Measurements from ENCODE around the gene TTC33.
"Not testable (repeated sequence)": the region's sequence is repeated elsewhere in the genome, so short reads cannot be mapped to it uniquely, and the experiment has no call there.

The TTC33 gene

DNA sequence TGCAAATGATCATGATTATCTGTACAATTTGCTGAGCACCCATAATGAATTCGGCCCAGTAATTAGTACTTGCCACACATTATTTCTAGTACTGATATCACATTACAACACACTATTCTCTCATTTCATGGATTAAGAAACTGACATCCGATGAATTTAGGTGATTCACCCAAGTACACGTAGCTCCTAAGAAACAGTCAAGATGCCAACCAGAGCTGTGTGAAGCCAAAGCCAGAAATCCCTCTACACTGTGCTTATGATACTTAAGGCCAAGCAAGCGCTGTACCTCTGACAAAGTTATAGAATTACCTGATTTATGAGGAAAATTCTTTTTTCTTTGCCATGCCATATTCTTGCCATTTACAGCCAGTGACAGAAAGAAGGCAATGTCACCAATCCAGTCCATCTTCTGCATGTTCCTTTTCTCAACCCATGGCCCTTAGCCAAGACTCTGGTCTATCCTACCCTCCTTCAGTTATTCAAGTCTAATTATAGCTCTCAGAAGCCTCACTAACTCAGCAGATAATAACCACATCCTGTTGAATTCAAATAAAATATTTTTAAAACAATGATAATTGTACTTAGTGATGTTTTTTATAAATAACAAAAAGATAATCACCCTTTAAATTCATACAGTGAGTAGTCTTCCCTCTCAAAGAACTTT is 150.3 kb downstream of the TTC33 start:
- DNase-seq: no peak

DNA sequence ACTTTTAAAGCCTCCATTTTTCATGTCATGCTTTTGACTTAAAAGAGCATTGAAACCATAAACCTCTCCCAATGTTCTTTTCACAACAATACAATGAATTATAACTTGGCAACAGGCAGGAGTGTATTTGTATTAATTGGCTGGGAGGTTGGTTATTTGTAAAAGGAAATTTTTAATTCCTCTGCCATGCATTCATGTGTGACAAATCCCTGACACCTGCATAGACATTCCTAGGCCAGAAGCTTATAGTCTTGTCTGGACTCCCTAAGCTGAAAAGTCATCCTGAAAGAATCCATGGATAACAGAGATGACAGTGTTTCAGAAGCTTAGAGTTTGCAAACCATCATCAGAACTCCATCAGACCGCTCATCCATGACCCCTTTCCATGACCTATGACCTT is 152.4 kb downstream of the TTC33 start:
- no peak for DNase-seq

DNA sequence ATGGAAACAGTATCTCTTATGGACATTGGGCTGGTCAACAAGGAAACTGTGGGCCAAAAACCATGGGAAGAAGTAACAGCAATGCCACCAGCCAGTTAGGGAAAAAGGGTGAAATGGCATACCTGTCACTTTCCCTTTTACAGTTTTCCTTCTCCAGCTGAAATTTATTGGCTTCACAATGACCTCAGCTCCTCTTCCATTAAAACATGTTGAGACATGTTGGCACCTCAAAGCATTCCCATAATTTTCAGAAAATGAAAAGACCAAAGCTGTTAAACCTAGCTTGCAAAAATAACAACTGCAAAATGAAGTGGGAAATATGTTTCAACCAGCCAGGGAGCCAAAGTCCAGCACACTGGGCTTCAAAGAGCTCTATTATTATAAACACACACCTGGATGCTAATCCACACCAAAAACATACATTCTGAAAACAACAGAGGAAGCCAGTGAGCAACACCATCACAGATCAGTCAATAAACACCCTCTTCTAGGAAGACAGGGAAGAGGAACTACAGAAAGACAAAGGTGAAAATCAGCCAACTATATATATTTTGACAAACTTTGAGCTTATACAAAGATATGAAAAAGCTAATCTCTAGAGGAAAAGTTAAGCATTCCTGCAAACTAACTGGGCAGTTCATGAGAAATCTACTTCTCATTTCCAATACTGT is 154.4 kb downstream of the TTC33 start:
- no peak for DNase-seq

DNA sequence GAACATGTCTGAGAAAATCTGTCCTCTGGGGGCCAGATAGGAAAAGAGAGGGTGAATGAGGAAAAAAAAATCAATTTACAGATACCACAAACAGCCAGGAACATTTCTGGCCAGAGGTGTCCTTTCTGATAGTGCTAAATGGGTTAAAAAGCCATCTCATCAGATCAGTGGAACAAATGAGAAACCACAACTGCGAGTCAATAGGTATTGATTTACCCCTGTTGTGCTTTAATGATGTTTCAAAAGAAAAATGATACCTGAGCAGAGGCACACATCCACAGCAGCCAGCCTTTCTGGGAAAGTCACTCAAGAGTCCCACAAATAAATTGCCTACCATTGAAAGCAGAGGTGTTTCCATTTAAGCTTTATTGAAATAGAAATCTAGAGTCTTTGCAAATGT is 155.4 kb downstream of the TTC33 start:
- no peak for DNase-seq

DNA sequence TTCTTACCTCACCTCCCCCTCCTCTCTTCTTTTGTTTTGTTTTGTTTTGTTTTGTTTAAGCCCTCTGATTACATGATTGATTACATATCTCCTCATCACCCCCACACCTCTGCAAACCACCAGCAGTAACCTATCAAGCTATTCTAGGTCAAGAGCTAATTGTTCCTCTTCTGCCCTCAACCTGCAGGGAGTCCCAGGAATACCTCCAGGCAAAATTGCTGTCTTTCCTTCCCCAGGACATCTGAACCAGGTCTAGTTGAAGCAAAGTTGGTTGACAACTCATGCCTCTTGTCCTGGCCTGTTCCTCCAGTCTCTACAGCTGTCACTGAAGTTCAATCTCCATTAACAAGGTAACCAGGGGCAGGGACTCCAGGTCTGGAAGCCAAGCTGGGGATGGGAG is 156.1 kb downstream of the TTC33 start:
- DNase-seq: no peak

DNA sequence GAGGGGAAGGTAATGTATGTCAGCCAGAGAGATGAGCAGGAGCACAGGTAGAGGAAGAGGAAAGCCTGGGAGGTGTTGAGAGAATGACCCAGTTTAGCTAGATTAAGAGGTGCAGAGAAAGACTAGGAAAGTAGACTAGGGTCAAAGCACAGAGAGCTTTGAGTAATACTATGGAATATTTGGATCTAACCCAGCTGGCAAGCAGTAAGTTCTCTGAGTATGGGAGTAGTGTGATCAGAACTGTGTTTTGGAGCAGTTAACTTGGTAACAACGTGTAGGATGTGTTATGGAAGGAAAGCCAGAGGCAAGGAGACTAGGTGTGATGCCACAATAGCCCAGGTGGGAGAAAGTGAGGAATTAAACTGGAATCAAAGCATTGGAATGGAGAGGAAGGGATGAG is 160.9 kb downstream of the TTC33 start:
- no peak for DNase-seq

DNA sequence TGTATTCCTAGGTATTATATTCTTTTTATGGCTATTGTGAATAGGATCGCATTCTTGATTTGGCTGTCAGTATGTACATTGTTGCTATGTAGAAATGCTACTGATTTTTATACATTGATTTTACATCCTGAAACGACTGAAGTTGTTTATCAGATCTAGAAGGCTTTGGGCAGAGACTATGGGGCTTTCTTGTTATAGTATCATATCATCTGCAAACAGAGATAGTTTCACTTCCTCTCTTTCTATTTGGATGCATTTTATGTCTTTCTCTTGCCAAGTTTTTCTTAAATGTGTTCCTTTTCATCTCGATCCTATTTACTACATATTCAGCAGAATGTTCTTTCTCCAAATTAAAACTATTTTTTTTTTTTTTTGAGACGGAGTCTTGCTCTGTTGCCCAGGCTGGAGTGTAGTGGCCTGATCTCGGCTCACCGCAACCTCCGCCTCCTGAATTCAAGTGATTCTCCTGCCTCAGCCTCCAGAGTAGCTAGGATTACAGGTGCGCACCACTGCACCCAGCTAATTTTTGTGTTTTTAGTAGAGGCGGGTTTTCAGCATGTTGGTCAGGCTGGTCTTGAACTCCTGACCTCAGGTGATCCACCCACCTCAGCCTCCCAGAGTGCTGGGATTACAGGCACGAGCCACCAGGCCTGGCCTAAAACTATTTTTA is 163.9 kb downstream of the TTC33 start:
- DNase-seq: not testable (repeated sequence)

DNA sequence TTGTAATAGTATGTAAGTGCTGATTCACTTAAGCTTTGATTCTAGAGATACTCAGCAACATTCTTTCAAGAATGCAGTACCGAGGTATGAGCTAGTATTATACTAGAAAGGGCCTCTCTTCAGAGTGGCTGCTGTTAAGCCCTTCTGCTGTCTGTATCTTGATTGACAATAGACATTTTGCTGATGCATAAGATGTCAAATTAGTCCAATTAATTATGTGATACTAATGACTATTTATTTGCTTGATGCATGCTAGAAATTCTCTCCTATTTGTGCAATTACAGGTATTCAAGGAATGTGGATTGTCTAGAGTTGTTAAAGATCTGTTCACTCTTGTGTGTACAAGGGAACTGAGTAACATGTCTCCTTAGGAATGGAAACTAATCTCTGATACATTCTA is 168.4 kb downstream of the TTC33 start:
- no peak for DNase-seq

DNA sequence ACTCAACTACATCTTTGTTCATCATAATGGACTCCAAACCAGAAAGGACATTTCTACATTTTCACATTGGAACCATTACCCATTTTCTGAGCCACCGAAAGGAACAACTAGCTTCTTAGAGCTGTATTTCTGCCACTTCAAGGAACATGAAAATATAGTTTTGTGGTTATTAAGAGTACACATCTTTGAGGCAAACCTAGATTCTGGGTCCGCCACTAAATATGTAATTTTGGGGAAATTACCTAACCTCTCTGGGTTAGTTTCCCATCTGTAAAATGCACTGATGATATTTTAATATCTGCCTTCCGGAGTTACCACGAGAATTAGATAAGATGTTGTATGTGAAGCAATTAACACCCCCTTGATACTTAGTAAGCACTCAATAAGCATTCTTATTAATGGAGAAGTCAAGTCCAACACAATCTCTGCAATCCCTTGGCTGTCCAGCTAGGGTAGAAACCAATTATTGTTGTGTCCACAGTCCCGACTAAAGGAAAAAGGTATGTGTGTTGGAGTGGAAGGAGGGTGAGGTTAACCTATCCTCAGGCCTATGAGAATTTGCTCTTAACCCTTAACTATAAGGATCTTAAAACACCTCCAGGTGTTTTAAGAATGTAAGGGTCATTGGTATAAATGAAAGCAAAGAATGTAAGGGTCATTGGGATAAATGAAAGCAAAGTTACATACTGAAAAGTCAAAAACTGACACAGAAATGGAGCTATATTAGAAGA is 170.1 kb downstream of the TTC33 start:
- DNase-seq: no peak

DNA sequence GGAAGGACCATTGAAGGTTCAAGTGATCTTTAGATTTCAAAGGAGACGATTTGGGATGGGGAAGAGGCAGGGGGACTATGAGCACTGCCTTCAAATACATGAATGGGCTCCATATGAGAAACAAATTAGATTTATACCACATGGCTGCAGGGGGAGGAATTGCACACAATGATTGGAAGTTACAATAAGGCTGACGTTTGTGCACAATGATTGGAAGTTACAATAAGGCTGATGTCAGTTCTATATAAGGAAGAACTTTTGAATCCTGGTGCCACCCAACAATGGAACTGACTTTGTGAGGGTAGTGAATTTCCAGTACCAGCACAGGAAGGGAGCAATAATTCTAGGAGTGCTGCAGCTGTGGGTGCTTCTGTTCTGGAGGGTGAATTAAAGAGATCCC is 171.7 kb downstream of the TTC33 start:
- no peak for DNase-seq

DNA sequence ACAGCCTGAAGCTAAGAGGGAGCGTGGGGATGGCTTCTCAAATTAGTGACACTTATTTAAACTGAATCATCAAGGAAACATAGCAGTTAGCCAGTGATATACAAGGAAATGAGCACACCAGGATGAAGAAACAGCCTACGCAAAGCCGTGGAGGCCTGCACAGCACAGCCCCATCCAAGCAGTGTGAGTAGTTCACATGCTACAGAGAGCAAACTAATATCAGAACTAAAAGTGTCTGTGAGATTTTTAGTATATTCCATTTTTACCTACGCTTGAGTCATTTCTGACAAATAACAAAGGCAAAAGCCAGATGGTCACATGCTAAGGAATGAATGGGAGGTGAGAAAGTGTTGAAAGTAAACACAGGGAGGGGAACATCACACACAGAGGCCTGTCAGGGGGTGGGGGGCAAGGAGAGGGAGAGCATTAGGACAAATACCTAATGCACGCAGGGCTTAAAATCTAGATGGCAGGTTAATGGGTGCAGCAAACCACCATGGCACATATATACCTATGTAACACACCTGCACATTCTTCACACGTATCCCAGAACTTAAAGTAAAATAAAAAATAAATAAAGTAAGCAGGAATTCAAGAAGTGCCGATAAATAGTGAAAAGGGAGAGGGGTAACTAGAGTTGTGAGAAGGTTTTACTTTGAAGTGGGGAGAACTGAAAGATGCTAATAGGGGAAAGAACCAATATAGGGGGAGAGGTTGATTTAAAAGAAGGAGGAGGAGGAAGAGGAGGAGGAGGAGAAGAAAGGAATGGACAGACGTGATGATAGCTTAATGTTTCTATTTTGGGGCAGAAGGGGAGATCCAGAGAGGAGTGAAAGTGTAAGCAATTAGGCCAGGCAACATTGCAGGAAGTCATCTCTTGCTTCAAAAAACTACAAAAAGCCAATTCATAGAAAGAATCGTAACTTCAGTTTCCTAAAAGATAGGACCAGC is 177.0 kb downstream of the TTC33 start:
- DNase-seq: no peak

DNA sequence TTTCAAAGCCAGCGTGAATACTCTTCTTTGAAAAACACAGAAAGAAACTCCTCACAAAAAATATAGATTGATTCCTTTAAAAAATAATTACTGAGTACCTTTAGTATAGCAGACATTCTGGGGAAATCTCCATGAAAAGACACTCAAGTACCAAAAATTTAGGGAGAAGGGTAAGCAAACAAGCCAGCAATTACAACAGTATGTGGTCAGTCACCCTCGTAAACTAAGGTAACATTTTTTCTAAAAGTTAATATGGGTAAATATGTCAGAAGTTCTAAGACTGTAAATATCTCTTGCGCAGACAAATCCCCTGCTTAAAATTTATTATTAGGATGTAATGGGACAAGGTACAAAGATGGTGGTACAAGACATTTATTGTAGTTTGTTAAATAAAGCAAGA is 178.0 kb downstream of the TTC33 start:
- no peak for DNase-seq

DNA sequence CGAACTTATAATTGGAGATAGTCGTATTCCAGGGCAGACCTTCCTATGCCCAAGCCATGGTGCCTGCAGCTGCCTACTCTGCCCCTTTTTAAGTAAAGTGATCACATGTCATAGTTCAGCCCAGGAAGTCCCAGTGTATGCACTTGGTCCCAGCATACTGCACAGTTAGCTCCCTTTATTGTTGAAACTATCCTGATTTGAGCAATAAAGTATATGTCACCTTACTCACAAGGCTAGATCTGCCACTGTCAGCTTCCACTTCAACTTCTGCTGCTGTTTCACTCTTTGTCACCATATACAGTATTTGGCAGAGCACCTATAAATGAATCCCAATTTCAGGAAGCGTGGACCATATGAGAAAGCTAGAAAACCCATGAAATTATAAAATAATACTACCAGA is 179.8 kb downstream of the TTC33 start:
- DNase-seq: no peak

DNA sequence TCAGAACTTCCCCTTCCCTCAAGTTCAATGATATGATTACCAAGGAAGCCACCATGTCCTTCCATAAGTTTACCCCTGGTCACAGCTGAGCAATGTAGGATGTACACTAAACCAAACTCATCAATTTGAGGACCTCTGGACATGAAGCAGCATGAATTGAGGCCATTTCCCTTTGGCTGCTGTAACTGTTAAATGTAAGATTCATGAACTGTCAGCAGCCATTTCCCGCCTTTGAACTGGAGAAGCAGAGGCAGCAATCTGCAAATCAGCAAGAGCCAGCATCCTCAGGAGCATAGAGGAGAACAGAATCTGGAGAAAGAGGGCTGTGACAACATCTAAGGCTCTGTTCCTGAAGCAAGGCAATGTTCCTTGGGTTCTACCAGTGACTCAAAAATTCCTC is 180.3 kb downstream of the TTC33 start:
- no peak for DNase-seq

DNA sequence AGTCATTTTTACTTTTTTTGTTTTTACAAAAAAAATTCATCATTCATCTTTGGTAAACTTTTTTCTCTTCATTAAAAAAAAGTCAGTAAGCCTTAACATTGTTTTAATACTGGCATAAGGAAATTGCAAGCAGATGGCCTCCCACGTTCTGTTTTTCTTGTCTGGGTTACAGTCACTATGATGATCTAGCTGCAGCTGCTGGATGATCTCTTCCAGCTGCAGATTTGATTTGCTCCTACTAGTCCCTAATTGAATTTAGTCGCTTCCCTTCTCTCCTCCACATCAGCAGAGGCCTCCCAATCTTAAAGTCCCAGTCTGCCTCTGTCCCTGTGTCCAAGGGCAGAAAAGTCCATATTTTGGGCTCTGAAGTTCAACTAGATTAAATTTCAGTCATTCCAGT is 182.8 kb downstream of the TTC33 start:
- no peak for DNase-seq

DNA sequence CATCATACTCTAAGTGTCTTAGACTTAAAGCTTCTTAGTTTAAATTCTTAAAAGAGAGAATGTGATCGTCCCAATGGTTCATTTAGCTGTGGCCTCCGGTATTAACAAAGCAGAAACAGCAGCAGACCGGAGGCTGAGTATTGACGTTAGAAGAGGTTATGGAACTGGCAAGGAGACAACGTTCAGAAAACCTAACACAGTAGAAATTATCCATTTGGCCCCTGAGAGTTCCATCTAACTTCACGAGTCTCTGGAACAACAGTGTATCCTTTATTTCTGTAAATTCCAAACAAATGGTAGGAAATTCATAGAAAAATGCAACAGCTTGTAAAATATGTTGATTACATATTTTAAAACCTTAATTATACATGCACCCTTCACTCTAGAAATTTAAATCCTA is 183.4 kb downstream of the TTC33 start:
- DNase-seq: no peak

DNA sequence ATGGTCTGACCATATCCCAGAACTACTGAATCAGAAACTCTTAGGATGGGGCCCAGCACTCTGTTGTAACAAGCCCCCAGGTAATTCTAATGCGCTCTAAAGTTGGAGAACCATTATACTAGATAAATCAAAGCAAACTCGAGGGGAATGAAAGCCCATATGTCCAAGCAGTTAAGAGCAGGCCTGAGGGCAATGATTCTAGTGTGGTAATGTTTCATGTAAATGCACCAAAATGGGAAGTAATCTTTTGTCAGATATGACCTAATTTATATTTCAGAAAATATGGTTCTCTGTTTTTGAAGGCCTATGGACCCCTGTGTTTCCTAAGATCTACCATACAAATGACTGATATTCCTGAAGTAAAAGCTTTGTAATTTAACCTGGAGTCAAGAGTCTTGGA is 184.0 kb downstream of the TTC33 start:
- DNase-seq: no peak

DNA sequence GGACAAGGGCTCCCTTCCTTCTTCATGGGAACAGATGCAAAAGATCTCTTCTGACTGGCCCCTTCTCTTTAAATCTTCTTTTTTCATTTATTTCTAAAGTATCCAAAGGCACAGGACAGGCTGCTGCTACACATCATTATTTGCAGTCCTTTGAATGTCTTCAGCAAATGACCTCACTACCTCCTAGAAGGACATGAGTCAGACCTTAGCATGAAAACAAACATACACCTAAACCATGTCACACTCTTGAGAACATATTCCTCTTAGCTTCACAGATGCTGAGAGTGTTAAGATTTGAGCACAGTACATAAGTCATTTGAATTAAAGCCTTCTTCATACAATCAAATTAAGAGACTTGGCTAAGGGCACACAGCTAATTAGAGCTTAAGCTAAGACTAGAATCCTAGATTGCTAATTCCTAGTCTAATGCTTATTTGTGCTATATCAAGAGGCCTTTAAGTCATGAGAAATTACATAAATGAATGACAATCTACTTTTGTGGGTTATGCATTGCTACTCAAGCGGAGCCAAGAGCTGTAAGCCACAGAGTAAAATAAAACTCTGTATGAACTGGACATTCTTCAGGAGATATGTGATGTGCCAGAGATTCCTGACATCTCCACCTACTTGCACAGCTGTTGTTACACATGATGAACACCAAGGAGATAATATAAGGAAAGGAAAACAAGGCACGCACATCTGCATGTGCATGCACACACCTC is 185.2 kb downstream of the TTC33 start:
- DNase-seq: no peak

DNA sequence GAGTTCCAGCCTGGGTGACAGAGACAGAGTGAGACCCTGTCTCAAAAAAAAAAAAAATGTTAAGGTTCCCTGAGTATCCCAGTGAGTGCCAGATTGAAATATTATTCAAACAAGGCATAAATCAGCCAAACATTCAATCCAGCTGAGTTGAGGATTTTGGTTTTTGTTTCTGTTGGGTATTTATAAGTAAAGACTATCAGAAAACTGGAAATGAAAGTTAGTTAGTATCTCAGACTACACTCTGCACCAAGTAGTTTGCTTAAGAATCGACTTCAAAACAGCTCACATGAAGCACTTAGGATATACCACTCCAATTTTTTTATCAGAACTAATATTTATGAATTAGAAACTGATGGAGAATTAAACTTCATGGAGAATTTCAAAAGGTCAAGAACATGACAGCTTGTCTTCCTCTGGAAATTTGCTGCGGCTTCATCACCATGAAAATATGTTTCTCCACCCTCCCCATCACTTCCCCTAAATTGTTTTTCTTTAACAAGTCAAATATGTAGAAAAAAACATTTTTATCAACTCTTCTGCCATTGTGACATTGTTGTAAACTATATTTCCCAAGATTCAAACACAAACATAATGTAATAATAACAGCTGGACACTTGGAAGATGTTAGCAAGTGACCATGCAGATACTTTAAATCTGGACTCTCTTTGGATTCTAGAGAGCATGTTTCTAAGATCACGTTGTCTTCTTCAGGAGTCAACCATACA is 186.1 kb downstream of the TTC33 start:
- DNase-seq: no peak

DNA sequence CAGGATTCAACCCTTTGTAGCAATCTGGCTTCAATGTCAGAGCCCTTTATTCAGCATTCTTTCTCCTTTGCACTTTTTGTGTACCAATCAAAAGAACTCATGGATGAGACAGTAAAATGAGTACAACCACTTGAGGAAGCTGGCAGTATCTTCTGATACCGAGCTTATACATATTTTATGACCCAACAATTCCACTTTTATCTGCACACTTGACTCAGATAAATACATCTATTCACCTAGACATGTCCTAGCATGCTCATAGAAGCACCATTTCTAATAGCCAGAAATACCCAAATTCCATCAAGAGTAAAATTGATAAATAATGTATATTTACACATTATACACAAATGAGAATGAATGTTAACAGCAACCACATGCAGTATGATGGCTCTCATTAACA is 187.2 kb downstream of the TTC33 start:
- no peak for DNase-seq

DNA sequence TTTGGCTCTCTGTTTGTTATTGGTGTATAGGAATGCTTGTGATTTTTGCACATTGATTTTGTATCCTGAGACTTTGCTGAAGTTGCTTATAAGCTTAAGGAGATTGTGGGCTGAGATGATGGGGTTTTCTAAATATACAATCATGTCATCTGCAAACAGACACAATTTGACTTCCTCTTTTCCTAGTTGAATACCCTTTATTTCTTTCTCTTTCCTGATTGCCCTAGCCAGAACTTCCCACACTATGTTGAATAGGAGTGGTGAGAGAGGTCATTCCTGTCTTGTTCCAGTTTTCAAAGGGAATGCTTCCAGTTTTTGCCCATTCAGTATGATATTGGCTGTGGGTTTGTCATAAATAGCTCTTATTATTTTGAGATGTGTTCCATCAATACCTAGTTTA is 192.6 kb downstream of the TTC33 start:
- DNase-seq: not testable (repeated sequence)

All from activated CD4-positive, CD25-positive, alpha-beta regulatory T cell (primary cell).